Hepatocyte (in vitro differentiated cells): Measurements from ENCODE around the gene DLG2.

Source experiments
- EZH2 ChIP-seq: fragments of 200-600 bp; sonication (generic); IDR thresholded peaks from 2 replicates; pipeline ENCODE4 v1.6.1; 2016; ENCODE audit warnings: antibody characterized with exemption, mild to moderate bottlenecking, borderline replicate concordance
- EZH2phosphoT487 ChIP-seq: fragments of 200-600 bp; sonication (generic); IDR thresholded peaks from one replicate; pipeline ENCODE4 v1.6.1; 2018; ENCODE audit warnings: antibody characterized with exemption, mild to moderate bottlenecking, low read depth, moderate library complexity; ENCODE audit not compliant: unreplicated experiment, severe bottlenecking
- TF ChIP-seq, protein P1 (sequence below): fragments of 200-600 bp; sonication (generic); IDR thresholded peaks from 2 replicates; pipeline ENCODE4 v1.5.1; 2016; ENCODE audit warnings: antibody characterized with exemption, mild to moderate bottlenecking; ENCODE audit not compliant: poor library complexity

DNA sequence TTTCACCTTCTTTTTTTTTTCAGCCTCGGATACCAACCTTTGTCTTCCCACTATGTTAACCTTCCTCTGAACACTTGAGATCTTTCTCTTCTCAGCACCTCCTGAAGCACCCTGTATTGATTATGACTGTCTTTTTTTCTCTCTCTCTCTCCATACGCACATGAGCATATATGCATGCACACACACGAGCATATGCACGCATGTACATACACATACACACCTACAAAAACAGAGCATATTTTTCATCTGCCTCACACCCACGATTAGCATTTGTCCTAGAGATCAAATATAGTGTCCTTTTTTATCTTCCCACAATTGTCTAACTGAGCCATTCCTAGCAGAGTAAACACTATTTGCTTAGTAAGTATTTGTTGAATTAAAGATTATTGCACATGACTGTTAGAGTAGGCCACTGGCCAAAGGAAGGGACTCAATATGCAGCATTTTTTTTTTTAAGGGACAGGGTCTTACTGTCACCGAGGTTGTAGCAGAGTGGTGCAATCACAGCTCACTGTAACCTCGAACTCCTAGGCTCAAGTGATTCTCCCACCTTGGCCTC is 1718.8 kb downstream of the DLG2 start:
- TF ChIP-seq, protein P1, sequence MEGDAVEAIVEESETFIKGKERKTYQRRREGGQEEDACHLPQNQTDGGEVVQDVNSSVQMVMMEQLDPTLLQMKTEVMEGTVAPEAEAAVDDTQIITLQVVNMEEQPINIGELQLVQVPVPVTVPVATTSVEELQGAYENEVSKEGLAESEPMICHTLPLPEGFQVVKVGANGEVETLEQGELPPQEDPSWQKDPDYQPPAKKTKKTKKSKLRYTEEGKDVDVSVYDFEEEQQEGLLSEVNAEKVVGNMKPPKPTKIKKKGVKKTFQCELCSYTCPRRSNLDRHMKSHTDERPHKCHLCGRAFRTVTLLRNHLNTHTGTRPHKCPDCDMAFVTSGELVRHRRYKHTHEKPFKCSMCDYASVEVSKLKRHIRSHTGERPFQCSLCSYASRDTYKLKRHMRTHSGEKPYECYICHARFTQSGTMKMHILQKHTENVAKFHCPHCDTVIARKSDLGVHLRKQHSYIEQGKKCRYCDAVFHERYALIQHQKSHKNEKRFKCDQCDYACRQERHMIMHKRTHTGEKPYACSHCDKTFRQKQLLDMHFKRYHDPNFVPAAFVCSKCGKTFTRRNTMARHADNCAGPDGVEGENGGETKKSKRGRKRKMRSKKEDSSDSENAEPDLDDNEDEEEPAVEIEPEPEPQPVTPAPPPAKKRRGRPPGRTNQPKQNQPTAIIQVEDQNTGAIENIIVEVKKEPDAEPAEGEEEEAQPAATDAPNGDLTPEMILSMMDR, result no peak
- TF ChIP-seq EZH2phosphoT487 (no peak), EZH2 (no peak)
